ENCODE results near the gene RASGEF1B. TPM values are rescaled to one million over a fixed set of nuclear protein-coding genes. Genes with fewer than 3 reads are reported as not detected.
"Not testable (repeated sequence)": the region's sequence is repeated elsewhere in the genome, so short reads cannot be mapped to it uniquely, and the experiment has no call there.

RASGEF1B gene
- total RNA-seq, 1 donor from 2014 or later, result 8.4 TPM

DNA sequence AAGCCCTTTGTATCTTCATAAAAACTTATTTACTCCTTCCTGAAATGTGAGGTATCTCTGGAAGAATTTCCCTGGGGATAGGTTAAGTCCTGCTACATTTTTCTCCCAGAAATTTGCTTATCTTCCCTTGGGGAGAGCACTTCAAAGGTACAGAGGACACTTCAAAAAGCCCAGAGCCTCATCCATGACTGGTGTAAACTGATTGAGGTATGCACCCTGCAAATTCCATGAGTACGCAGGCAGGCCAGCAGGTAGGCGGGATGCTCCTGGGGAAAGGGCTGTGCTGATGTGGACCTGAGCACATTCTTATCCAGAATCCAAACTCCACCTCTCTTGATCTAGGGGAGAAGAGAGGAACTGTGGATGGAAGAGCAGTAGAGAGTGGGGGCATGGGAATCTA is 26.3 kb upstream of the RASGEF1B start:
- DNase-seq (ENCODE audit: low spot score), result no peak

DNA sequence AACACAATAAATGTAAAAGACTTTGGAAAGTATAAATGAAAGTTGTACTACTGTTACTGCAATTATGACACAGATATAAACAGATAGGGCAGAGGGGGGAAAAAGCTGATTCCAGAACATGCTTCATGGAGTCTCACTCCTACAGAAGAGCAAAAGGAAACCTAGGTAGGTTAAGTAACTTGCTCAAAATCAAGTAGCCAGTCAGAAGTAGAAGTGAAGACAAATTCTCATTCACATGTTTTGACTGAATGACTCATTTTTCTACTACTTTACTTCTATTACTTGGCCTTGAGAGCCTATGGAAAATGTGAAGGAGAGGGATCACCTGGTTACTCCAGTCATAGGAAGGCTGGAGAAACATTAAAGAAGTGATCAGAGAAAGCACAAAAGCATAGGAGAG is 23.6 kb upstream of the RASGEF1B start:
- DNase-seq (ENCODE audit: low spot score), result no peak

DNA sequence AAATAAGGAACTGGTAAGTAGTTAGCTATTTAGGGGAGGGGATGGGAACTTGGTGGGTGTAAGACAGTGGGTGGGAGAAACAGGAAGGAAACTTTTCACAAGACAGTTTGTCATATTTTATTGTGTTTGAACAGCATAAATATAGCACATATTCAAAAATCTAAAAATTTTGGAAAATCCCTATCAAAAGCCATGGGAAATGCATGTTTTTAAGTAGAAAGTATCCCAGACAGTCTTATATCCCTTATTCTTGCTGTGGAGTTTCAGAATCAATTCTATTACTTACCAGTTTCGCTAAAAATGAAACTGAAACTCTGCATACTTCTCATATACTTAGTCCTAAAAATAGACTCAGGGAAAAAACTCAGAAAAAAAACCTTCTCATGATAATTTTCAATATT is 22.3 kb upstream of the RASGEF1B start:
- DNase-seq (ENCODE audit: low spot score), result no peak

DNA sequence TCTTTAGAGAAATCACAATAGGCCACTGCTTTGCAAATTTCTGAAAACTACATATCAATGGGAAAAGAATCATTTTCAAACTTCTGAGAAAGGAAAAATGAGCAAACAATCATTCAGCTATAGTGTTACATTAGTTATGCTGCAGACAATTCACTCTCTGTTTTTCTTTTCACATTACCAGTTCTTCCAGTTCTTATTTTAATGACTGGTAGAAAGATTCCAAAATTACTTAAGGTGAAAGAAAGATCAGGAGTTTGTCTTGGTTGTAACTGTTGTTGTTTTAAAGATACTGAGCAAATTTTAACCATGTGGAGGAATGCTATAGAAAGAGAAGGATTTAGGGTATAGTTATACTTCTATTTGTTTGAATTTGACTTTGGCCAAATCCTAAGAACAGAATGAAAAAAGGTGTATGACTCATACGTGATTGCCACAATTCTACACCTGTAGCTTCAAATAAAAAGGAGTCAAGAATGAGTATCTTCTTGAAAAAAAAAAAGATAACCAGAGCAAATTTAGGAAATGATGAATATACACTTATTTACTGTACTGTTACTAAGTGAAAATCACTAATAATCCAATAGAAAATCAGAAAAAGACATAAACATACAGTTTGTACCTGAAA is 21.0 kb upstream of the RASGEF1B start:
- no peak for DNase-seq (ENCODE audit: low spot score)

DNA sequence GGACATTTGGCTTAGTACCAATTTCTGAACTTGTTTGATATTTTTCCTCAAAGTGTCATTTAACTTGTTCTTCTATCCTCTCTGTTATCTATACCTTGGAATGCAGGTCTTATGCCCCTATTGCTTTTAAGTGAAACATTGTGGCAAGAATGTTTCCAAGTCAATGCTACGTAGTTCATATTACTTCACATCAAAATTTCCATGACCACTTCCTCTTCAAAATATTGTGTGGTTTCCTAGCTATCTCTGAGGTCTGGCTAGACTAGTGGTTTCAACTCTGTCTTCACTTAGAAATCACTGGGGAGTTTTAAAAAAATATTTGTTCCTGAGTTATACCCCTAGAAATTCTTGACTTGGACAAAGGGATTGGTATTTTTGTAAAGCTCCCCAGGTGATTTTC is 20.2 kb upstream of the RASGEF1B start:
- no peak for DNase-seq (ENCODE audit: low spot score)

DNA sequence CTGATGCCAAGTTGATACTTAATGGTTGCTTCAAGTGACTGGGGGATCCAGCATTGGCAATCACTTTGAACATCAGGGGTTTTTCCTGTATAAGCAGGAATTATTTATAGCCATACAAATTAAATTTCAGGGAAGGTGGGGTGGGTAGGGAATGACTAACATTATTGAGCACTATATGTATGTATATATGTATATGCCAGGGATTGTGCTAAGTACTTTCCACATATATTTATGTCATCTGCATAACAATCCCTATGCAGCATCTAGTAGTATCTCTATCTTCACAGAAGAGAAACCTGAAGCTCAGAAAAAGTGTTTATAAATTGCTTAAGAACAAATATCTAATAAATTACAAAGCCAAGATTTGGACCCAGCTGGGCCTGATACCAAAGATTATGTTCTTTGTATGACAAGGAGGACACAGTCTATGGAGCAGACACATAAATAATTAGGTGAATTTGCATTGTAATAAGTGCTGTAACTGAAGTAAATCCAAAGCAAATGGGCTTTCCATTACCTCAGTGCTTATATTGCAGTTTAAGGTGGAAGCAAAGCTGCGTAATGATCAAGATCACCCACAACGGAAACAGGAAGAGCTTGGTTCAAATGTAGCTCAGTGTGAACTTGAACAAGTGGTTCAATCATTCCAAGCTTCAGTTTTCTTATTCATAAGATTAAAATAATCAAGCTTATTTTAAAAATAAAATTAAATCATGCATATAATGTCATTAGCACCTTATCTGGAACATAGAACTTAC is 18.9 kb upstream of the RASGEF1B start:
- DNase-seq (ENCODE audit: low spot score), result no peak

DNA sequence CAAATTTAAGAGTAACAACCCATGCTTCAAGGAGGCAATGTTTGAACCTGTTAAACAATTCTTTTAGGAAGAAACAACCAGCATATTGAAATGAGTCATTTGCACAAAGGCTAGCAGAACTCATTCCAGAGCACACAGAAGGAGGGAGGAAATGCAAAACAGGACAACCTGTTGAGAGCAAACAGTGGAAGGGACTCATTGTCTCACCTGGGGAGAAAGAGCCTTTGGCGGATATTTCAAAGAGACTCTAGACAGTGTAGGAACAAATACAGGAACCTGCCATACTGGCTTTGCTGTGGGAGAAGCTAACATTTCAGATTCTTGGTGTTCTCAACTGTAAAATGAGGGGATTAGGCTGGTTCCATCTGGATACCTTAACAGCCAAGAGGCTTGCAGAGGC is 14.8 kb upstream of the RASGEF1B start:
- no peak for DNase-seq (ENCODE audit: low spot score)

DNA sequence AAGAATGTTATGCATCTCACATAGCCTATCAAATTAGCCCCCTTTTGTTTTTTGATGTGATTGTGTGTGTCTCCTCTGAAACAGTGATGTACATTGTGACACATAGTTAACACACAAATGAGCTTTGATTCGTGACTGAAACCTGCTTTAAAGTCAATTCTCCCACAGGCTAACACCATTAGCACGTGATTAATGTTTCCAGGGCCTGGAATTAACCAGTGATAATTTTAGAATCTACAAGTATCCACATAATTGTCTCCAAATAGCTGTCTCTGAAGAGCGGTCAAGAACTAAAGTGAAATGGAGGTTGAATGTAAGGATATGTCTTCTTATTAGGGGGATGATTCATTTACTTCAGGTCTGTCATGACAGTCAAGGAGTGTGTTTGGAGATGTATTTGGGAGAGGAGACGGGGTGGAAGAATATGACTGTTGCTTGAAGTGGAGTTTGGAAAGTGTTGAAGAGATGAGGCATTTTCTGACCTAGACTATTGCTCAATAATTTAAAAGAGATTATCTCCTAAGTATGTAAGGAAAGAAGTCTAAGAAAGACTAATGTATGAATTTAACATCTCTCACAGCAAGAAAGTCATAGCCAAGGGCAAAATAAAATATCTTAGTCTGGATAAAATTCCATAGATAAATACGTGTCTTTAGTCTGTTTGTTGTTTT is 13.7 kb upstream of the RASGEF1B start:
- DNase-seq (ENCODE audit: low spot score), result no peak

DNA sequence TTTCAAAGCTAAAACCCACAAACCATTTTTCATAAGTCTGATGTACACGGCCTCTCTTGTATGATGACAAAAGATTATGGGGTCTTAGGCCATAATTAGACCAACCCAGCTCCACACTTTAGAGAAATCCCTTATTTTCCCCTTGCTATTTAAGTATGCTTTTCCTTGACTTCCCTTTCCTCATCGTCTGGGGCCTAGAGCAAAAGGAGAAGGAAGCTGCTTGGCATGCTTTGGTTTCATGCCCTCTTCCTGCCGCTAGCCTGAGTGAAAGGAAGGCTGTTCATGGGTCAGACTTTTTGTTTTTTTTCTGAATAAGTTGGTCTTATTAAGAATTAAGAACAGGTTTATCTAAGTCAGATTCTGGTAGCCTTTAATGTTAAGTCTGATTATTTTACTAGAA is 10.6 kb upstream of the RASGEF1B start:
- DNase-seq (ENCODE audit: low spot score), result no peak

DNA sequence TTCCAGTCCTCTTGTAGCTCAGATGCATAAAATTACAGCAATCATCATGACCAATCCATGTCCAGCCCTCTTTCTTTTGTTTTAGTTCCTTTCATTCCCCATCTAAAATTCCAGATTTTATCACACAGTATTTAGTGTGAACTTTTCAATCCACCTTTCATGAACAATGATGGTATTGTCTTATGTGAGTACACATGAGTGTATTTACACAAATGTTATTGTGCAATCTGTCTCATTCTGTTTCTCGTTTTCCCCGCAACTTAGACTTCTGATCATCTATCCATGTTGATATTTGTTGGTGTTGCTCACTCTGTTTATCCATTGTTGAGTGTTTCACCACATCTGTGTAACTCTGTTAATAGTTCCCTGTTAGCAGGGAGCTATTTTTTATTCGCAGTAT is 9.4 kb upstream of the RASGEF1B start:
- DNase-seq (ENCODE audit: low spot score), result no peak

DNA sequence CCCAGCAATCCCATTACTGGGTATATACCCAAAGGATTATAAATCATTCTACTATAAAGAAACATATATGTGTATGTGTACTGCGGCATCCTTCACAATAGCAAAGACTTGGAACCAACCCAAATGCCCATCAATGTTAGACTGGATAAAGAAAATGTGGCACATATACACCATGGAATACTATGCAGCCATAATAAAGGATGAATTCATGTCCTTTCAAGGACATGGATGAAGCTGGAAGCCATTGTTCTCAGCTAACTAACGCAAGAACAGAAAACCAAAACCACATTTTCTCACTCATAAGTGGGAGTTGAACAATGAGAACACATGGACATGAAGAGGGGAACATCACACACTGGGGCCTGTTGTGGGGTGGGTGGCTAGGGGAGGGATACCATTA is 7.9 kb upstream of the RASGEF1B start:
- not testable (repeated sequence) for DNase-seq (ENCODE audit: low spot score)

DNA sequence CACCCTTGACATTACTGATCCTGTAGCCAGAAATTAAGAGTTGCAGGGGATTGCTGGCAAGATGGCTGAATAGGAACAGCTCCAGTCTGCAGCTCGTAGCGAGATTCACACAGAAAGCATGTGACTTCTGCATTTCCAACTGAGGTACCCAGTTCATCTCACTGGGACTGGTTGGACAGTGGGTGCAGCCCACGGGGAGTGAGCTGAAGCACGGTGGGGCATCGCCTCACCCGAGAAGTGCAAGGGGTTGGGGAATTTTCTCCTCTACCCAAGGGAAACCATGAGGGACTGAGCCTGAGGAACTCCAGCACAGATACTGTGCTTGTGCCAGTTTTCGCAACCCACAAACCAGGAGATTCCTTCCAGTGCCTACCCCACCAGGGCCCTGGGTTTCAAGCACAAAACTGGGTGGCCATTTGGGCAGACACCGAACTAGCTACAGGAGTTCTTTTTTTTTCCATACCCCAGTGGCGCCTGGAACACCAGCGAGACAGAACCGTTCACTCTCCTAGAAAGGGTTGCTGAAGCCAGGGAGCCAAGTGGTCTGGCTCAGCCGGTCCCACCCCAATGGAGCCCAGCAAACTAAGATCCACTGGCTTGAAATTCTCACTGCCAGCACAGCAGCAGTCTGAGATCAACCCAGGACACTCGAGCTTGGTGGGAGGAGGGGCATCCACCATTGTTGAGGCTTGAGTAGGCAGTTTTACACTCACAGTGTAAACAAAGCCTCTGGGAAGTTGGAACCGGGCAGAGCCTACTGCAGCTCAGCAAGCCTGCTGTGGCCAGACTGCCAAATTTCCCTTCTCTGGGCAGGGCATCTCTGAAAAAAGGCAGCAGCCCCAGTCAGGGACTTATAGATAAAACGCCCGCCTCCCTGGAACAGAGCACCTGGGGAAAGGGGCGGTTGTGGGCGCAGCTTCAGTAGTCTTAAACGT is 1.9 kb upstream of the RASGEF1B start:
- DNase-seq (ENCODE audit: low spot score), result not testable (repeated sequence)

DNA sequence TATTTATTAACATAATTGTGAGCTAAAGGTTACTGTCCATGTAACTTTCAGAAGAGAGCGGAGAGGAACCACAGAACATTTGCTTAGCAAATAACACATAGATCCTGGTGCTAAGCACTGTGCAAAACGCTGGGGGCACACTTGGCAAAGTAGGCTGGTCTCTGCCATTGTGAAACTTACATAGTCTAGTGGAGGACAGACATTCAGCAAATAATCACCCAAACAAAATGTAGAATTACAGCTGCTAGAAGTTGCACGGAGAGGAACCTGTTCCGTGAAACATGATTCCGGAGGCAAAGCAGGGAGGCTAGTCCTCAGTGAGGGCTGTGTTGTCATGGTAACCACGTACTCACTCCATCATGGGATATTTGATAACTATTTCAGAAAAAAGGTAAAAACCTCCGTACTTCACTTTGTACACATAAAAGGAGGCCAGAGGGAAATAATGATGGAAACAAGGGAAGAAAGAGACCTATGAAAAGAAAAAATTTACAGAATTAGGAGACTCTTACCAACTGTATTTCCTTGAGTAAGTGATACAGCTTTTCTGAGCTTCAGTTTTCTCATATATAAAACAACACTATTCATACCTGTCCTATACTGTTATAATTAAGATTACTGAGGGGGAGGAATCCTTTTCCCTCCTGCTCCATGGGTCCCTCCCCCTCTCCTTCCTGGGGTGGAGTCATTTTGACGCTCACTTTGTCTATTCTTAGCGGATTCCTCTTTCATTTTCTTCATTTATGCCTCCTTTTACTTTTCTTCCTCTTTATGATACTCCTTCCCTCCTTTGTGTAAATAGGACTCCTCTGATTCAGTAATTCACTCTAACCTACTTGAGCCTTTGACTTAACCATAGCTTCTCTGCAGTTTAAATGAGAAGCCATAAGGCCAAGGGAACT is 825 bp upstream of the RASGEF1B start:
- no peak for DNase-seq (ENCODE audit: low spot score)

DNA sequence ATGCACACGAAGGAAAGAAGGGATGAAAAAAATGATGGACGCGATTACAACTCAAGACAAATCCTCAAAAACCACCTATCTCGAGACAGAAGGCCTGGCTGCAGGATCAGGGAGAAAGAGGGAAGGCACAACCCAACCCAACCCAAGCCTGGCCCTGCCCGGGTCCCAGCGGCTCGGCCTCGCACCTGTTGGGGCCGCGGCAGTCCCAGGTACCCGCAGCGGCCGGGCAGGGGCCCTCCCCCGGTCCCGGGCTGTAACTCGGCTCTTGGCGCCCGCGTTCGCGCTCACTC is 464 bp downstream of the RASGEF1B start:
- no peak for DNase-seq (ENCODE audit: low spot score)

DNA sequence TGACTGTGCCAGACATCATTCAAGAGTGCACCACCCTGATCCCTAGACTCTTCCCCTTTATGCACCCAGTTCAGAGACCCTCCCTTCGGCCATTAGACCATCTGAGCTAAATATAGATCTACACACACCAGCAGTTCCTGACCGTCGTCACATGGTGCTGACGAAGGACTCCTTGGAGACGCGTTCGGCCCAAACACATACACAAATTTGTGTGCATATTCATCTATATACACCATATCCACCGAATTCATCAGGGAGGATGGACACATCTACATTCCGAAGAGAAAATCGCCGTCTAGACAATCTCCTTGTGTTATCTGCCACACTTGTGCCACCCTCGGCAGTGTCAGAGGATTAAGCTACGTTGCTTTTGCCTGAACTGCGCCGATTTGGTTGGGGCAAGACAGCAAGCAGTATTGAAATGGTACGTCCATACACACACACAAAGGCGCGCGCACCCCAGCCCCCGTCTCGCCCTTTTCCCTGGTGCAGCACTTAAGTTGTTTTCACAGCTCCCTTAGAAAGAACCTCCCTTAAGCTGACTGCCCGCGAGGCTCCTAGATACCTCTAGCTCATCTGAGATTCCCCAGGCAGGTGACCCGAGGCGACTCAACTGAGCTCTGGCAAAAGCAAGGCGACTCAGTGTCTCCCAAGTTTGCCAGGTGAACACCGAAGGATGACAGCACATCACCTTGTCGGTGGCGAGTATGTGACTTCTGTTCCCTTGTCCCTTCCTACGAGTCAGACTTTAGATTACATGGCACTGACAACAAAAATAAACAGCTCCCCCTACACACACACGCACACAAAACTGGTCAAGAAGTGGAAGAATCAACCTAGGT is 1.0 kb downstream of the RASGEF1B start:
- peak; percentile 49 for DNase-seq (ENCODE audit: low spot score)

DNA sequence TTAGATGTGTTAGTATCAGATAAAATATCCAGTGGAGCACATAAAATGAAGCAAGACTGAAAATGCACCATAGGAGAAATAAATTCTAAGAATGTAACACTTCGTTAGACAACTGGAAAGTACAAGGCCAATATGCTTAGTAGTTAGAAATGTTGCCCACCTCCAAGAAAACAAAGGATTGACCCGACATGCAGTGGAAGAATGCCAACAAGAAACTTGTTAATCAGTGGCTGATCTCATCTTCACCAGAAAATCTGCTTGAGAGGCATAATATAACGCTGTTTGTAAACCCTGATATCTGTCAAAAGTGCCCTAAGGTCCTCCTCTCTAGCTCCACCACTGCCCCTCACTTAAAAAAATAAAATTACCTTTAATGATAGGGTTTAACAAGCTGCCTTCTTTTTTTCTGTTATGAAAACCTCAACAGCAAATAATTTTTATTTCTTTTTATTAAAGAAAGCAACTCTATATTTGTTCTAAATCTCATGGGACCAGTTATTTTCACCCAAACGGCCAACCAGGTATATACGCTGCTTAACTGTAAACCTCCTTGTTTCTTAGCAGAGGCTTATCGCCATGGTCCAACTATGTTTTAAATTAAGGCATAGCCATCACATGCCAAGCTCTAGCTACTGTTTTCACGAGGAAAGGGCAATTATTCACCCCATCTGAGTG is 1.8 kb downstream of the RASGEF1B start:
- no peak for DNase-seq (ENCODE audit: low spot score)

DNA sequence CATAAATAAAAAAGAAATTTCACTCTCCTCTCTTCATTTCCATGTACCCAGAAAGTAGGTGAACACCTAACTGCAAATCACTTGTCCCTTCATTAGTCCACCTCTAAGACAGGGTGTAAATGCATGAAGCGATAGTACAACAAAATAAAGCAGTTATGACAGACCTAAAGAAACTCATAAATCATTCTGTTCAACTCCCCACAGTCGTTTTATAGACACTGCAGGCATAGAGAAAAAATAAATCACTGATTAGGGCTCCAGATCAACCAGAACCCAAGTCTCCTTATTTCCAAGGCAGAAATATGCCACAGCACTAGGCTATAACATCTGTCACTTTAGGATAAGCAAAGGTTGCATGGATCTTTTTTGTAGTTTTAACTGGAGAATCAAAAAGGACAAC is 3.0 kb downstream of the RASGEF1B start:
- DNase-seq (ENCODE audit: low spot score), result no peak

DNA sequence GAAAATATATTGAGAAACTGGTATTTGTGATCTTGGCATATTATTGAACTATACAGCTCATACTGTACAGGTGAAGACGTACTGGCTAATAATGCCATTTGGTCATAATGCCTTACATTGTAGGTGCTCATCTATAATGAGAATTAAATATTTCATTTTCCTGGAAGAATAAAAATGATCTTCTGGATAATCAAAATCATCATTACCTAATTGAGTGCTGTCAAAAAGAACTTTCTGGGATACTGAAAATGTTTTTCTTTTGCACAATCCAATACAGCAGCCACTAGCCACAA is 4.1 kb downstream of the RASGEF1B start:
- no peak for DNase-seq (ENCODE audit: low spot score)

DNA sequence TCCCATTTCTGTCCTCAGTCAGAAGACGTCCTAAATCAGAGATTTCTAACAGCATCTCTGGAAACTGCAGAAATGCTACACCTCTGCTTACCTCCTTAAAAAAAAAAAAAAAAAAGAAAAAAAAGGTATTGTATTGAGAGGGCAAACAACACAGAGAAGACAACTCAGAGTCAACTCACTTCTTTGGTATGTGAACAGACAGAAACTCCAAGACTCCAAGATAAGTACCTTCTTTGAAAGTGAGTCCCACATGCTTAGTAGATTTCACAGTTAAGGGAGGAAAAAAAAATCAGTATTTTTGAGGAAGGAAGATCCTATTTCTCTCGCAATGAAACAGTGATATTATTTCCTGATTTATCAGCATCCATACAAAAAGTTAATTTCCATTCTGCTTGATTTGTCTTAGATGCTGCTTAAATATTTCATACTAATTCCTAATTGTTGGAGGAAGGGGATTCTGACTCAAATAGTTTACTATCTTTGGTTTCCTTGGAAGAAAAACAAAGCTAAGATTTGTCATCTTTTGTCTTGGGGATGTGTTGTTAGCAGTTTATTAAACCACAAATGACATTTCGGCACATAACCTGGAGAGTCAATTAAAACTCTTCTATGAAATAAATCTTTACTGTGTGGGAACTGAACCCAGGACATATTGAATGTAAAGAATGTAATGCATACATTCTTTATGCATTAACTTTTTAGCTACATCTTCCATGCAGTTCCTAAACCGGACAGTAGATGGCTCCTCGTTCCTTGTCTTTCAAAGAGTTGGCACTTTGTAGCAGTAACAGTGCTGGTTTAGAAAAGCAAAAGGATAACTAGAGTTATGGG is 4.7 kb downstream of the RASGEF1B start:
- DNase-seq (ENCODE audit: low spot score), result peak; percentile 73
